Mesenchymal stem cell (in vitro differentiated cells and primary cell): ENCODE results near the gene IL23A.
"Not testable (repeated sequence)": the region's sequence is repeated elsewhere in the genome, so short reads cannot be mapped to it uniquely, and the experiment has no call there.

Experiments
- DNase-seq: peaks from one replicate; pipeline ENCODE4 v3.0.0-alpha.2; 2013
- H2AFZ ChIP-seq: one replicate; pipeline ENCODE4 v1.6.1; 2013; ENCODE audit warnings: low read depth, mild to moderate bottlenecking, control low read depth, inconsistent platforms, low read length, moderate library complexity
- H2AK5ac ChIP-seq: 2 replicates; pipeline ENCODE4 v1.6.1; 2013; ENCODE audit warnings: low read length, moderate library complexity, mild to moderate bottlenecking, inconsistent platforms; ENCODE audit not compliant: severe bottlenecking
- H2BK120ac ChIP-seq: one replicate; pipeline ENCODE4 v1.6.1; 2013; ENCODE audit warnings: low read depth, mild to moderate bottlenecking, inconsistent platforms, low read length, moderate library complexity
- H2BK12ac ChIP-seq, 2 experiments: one replicate each; pipeline ENCODE4 v1.6.1; 2013; ENCODE audit warnings: inconsistent platforms in 2 of 2, low read length in 2 of 2, mild to moderate bottlenecking in 2 of 2, moderate library complexity in 2 of 2, control low read depth in 1 of 2
- H2BK15ac ChIP-seq: one replicate; pipeline ENCODE4 v1.6.1; 2013; ENCODE audit warnings: mild to moderate bottlenecking, low read depth, inconsistent platforms; ENCODE audit not compliant: poor library complexity, severe bottlenecking
- H2BK5ac ChIP-seq: 2 replicates; pipeline ENCODE4 v1.6.1; 2013; ENCODE audit warnings: low read depth, mild to moderate bottlenecking, low read length, control low read depth, inconsistent platforms; ENCODE audit not compliant: poor library complexity, severe bottlenecking
- H3K14ac ChIP-seq, 2 experiments: one replicate each; pipeline ENCODE4 v1.6.1; 2013; ENCODE audit warnings: inconsistent platforms in 2 of 2, low read length in 2 of 2, control low read depth in 1 of 2, mild to moderate bottlenecking in 1 of 2, moderate library complexity in 1 of 2
- H3K18ac ChIP-seq, 2 experiments: one replicate each; pipeline ENCODE4 v1.6.1; 2013; ENCODE audit warnings: inconsistent platforms in 2 of 2, low read length in 2 of 2, control low read depth in 1 of 2, low read depth in 1 of 2, mild to moderate bottlenecking in 1 of 2
- H3K23ac ChIP-seq, 2 experiments: one replicate each; pipeline ENCODE4 v1.6.1; 2013; ENCODE audit warnings: inconsistent platforms in 2 of 2, low read length in 2 of 2, mild to moderate bottlenecking in 2 of 2, moderate library complexity in 2 of 2, control low read depth in 1 of 2
- H3K27ac ChIP-seq: 2 replicates; pipeline ENCODE4 v1.5.1; 2013; ENCODE audit warnings: mild to moderate bottlenecking, moderate library complexity, low read length, control low read depth, inconsistent platforms; ENCODE audit not compliant: poor library complexity, severe bottlenecking
- H3K27me3 ChIP-seq, 2 experiments: 2 replicates each; pipeline versions ENCODE4 v1.6.1 to v1.7.0; 2013; ENCODE audit warnings: low read length in 2 of 2, mild to moderate bottlenecking in 2 of 2, moderate library complexity in 2 of 2, control low read depth in 1 of 2, inconsistent platforms in 1 of 2; ENCODE audit not compliant: control insufficient read depth in 1 of 2, insufficient read depth in 1 of 2
- H3K36me3 ChIP-seq, 2 experiments: 2 replicates each; pipeline versions ENCODE4 v1.6.1 to v1.7.0; 2013; ENCODE audit warnings: low read length in 2 of 2, control low read depth in 1 of 2, inconsistent platforms in 1 of 2, low read depth in 1 of 2, mild to moderate bottlenecking in 1 of 2; ENCODE audit not compliant: insufficient read depth in 2 of 2, control insufficient read depth in 1 of 2
- H3K4ac ChIP-seq, 2 experiments: one replicate each; pipeline ENCODE4 v1.6.1; 2013; ENCODE audit warnings: inconsistent platforms in 2 of 2, low read length in 2 of 2, mild to moderate bottlenecking in 2 of 2, moderate library complexity in 2 of 2, control low read depth in 1 of 2, low read depth in 1 of 2
- H3K4me1 ChIP-seq: 2 replicates; pipeline ENCODE4 v1.6.1; 2013; ENCODE audit warnings: low read depth, low read length, control low read depth; ENCODE audit not compliant: control insufficient read depth, insufficient read depth
- H3K4me2 ChIP-seq: 2 replicates; pipeline ENCODE4 v1.6.1; 2013; ENCODE audit warnings: low read length, mild to moderate bottlenecking, inconsistent platforms; ENCODE audit not compliant: poor library complexity, severe bottlenecking
- H3K4me3 ChIP-seq, 2 experiments: 2 replicates each; pipeline versions ENCODE4 v1.5.1 to v1.7.0; 2013; ENCODE audit warnings: low read length in 2 of 2, mild to moderate bottlenecking in 2 of 2, control low read depth in 1 of 2, low read depth in 1 of 2; ENCODE audit not compliant: insufficient read depth in 1 of 2
- H3K79me1 ChIP-seq: replicated peaks from 2 replicates; pipeline ENCODE4 v1.6.1; 2013; ENCODE audit warnings: mild to moderate bottlenecking, control low read depth, low read length, inconsistent platforms; ENCODE audit not compliant: poor library complexity, severe bottlenecking
- H3K9ac ChIP-seq: 2 replicates; pipeline ENCODE4 v1.7.0; 2013; ENCODE audit warnings: mild to moderate bottlenecking, low read length, moderate library complexity
- H3K9me3 ChIP-seq: 2 replicates; pipeline ENCODE4 v1.7.0; 2013; ENCODE audit warnings: mild to moderate bottlenecking, low read length; ENCODE audit not compliant: control insufficient read depth
- H4K8ac ChIP-seq: one replicate; pipeline ENCODE4 v1.6.1; 2013; ENCODE audit warnings: inconsistent platforms, mild to moderate bottlenecking, low read length, moderate library complexity
- H4K91ac ChIP-seq: one replicate; pipeline ENCODE4 v1.6.1; 2013; ENCODE audit warnings: mild to moderate bottlenecking, low read length, inconsistent platforms
- WGBS: methylation state at CpG from one replicate; pipeline ENCODE4 v1.1.7; 2013; ENCODE audit warnings: mixed read lengths; 5-methylcytosine and 5-hydroxymethylcytosine counted together

The IL23A gene

DNA sequence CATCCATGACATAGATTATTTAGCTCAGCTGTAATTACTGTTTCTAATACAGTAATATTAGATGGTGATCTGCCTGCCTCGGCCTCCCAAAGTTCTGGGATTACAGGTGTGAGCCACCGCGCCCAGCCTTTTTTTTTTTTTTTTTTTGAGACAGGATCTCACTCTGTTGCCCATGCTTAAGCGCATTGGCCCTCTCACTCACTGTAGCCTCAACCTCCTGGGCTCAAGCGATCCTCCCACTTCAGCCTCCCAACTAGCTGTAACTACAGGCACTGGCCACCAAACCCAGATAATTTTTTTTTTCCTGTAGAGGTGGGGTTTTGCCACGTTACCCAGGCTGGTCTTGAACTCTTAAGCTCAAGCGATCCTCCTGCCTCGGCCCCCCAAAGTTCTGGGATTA, 3.2 kb upstream of the IL23A start:
- H3K18ac ChIP-seq, H3K4me2 ChIP-seq, DNase-seq, H2BK12ac ChIP-seq, H3K27me3 ChIP-seq, H4K8ac ChIP-seq, H2BK15ac ChIP-seq, H3K9ac ChIP-seq, H3K9me3 ChIP-seq, H3K4ac ChIP-seq, H3K4me3 ChIP-seq, H3K14ac ChIP-seq, H3K27ac ChIP-seq, H2AFZ ChIP-seq, H3K23ac ChIP-seq, H2BK5ac ChIP-seq, H2AK5ac ChIP-seq, H4K91ac ChIP-seq, H3K36me3 ChIP-seq, H3K79me1 ChIP-seq, H2BK120ac ChIP-seq: not testable (repeated sequence)
- H3K4me1 ChIP-seq, result peaks cover 12% of the 10 kb centered on the region
- WGBS, result 95% methylated on average over 8 of the region's 8 CpGs

DNA sequence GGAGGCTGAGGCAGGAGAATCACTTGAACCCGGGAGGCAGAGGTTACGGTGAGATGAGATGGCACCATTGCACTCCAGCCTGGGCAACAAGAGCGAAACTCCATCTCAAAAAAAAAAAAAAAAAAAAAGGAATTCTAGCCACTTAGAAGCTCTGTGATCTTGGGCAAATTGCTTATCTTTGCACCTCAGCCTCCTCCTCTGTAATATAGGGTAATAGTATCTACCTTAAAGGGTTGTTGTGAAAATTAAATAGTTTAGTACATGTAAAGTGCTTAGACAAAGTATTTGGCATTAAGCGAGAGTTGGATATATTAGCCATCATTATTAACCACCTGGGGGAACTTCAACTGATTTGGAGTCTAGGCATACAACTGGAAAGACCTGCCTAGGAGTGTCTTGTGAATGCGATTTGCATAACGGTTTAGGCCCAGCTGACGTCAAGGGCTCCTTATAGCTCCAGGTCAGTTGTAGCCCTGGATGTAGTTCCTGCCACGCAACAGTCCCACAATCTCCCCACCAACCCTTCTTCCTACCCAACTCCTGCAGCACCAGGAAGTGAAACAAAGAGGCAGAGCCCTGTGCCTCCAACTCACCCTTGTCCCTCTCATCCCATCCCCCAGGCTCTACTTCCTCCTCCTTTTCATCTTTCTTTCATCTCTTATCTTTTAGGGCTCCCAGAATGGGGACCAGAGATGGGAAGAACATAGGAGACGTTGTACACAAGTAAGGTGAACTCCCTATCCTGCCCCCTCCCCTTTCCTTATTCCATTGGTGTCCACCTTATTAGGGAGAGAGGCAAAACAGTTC, 2.1 kb upstream of the IL23A start:
- no peak overlapping the region for H3K4me2 ChIP-seq
- H2BK12ac ChIP-seq, result no peak overlapping the region
- no peak overlapping the region for H2AK5ac ChIP-seq
- no peak overlapping the region for H4K8ac ChIP-seq
- DNase-seq, result no peak
- no peak overlapping the region for H4K91ac ChIP-seq
- no peak overlapping the region for H3K27ac ChIP-seq
- H3K36me3 ChIP-seq, result peaks cover 3 to 7% of the 10 kb centered on the region in 2 experiments
- peaks cover 3% of the 10 kb centered on the region for H3K79me1 ChIP-seq
- H3K9me3 ChIP-seq, result no peaks in the 10 kb centered on the region
- 92% methylated on average over 8 of the region's 9 CpGs for WGBS
- no peak overlapping the region for H2BK5ac ChIP-seq
- H3K4ac ChIP-seq, result no peak overlapping the region
- H2BK120ac ChIP-seq, result no peak overlapping the region
- peaks cover 12% of the 10 kb centered on the region for H3K4me1 ChIP-seq
- H2BK15ac ChIP-seq, result no peak overlapping the region
- no peak overlapping the region for H2AFZ ChIP-seq
- H3K27me3 ChIP-seq, result no peaks in the 10 kb centered on the region
- no peak overlapping the region for H3K23ac ChIP-seq
- H3K18ac ChIP-seq, result no peak overlapping the region
- H3K9ac ChIP-seq, result no peak overlapping the region
- H3K4me3 ChIP-seq, result no peak overlapping the region
- H3K14ac ChIP-seq, result no peak overlapping the region

- Histone ChIP-seq H3K14ac (no peak overlapping the region), H2BK5ac (no peak overlapping the region), H3K23ac (no peak overlapping the region), H3K36me3 (peaks cover 7 to 18% of the 10 kb centered on the region in 2 experiments), H2BK12ac (no peak overlapping the region), H2BK120ac (no peak overlapping the region), H3K79me1 (peaks cover 4% of the 10 kb centered on the region), H3K27me3 (no peaks in the 10 kb centered on the region), H3K4me3 (no peak overlapping the region), H2BK15ac (no peak overlapping the region), H3K9ac (no peak overlapping the region), H3K27ac (no peak overlapping the region), H3K4me2 (no peak overlapping the region), H3K9me3 (no peaks in the 10 kb centered on the region), H2AK5ac (no peak overlapping the region), H3K18ac (no peak overlapping the region), H3K4ac (no peak overlapping the region), H3K4me1 (peaks cover 10% of the 10 kb centered on the region), H4K91ac (no peak overlapping the region), H2AFZ (no peak overlapping the region), H4K8ac (no peak overlapping the region)
- DNase-seq, result no peak
- 89% methylated on average over 7 of the region's 8 CpGs for WGBS
These were observed 882 bp upstream of the IL23A start for GRCh38 chr12:56337753-56338251.

DNA sequence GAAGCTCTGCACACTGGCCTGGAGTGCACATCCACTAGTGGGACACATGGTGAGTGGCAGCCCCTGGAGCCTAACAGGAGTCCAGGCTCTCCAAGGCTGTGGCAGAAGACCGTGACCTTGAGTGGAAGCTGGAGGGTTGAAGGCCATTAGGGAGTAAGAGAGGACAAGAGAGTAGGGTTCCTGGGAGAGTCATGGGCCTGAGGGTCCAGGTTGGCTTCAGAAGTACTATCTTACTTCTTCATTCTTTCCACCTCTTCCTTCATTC, 406 bp downstream of the IL23A start:
- Histone ChIP-seq H3K4ac (no peak overlapping the region), H3K14ac (no peak overlapping the region)
- no CpG with 5 or more reads among the region's 1 CpG for WGBS

More for the DNA sequence above, 406 bp downstream of the IL23A start:
- Histone ChIP-seq H3K4me3 (no peak overlapping the region), H2BK15ac (peak overlapping the region; percentile 54), H3K36me3 (peaks cover 19 to 31% of the 10 kb centered on the region in 2 experiments), H3K4me1 (peaks cover 5% of the 10 kb centered on the region), H4K91ac (no peak overlapping the region), H3K9ac (no peak overlapping the region), H3K27ac (no peak overlapping the region), H2BK120ac (no peak overlapping the region), H2BK12ac (no peak overlapping the region), H3K4me2 (no peak overlapping the region), H2AK5ac (no peak overlapping the region), H3K27me3 (no peaks in the 10 kb centered on the region), H2BK5ac (no peak overlapping the region), H3K18ac (no peak overlapping the region), H3K9me3 (no peaks in the 10 kb centered on the region), H3K23ac (no peak overlapping the region), H4K8ac (no peak overlapping the region), H3K79me1 (peaks cover 5% of the 10 kb centered on the region), H2AFZ (no peak overlapping the region)
- no peak for DNase-seq
